ENCODE results near the gene LSM10.

DNA sequence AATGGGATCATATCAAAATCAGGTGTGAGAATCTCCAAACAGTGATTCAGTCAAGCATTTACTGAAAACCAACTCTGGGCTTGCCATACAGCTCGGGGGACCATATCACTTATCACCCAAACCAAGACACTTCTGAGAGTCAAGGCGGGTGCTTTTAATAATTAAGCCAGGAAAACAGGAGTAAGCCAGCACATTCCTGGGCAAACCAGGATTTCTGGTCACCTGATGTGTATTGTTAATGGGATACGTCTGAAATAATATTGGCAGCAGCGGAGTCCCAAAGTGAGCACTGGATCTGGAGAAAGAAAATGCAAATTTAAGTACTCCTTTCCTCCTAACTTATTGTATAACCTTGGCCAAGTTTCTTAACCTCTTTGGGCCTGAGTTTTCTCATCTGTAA, 34.9 kb upstream of the LSM10 start:
- TF ChIP-seq, protein P1, sequence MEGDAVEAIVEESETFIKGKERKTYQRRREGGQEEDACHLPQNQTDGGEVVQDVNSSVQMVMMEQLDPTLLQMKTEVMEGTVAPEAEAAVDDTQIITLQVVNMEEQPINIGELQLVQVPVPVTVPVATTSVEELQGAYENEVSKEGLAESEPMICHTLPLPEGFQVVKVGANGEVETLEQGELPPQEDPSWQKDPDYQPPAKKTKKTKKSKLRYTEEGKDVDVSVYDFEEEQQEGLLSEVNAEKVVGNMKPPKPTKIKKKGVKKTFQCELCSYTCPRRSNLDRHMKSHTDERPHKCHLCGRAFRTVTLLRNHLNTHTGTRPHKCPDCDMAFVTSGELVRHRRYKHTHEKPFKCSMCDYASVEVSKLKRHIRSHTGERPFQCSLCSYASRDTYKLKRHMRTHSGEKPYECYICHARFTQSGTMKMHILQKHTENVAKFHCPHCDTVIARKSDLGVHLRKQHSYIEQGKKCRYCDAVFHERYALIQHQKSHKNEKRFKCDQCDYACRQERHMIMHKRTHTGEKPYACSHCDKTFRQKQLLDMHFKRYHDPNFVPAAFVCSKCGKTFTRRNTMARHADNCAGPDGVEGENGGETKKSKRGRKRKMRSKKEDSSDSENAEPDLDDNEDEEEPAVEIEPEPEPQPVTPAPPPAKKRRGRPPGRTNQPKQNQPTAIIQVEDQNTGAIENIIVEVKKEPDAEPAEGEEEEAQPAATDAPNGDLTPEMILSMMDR (conservative IDR thresholded peaks at IDR 0.05; ENCODE audit: low read length) = no peak
- TF ChIP-seq EZH2phosphoT487 (IDR thresholded peaks at IDR 0.05; ENCODE audit: borderline replicate concordance) = no peak

All from Loucy (cell line).